NCI-H526 (cell line): ENCODE results near the gene EHMT2.
A peak's percentile ranks its signal among the peaks of the same experiment; 100 is the strongest.

Experiments
- DNase-seq, 2 experiments: peaks; one replicate each; lab custom pipeline; 2025; lab: John Stamatoyannopoulos, UW

The EHMT2 gene

GRCh38 chr6:31837369-31838113 lies 60.0 kb downstream of the EHMT2 start:
- no peak for DNase-seq

DNA sequence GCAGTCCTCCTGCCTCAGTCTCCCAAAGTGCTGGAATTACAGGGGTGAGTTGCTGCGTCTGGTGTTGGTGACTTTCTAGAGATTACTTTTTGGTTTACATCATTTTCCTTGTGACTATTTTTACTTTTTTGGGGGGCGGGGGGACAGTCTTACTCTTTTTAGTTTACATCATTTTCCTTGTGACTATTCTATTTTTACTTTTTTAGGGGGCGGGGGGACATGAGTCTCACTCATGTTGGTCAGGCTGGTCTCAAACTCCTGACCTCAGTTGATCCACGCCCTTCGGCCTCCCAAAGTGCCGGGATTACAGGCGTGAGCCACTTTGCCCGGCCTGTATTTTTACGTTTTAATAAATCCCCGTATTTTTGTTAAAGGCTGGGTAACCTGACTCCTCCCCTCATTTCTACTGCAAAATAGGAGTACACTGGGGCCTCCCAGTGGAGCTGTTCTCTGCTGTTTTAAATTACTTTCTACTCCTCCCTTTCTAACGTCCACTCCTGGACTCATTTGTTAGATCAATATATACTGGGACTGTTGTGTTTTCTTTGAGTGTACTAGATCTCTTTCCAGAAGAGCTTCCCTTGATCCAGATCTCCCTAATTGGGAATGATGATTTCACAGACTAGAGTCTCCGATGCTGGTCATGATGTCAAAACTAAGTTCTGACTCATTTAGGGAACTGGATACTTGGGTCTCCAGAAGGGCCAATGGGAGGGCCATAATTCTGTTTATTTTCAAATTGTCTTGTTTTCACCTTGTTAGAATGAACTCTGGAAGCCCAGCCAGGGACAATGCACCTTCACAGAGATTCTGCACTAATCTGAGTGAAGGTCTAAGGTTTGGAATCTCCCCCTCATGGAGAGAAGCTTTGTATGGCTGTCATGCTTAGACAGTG lies 60.8 kb downstream of the EHMT2 start:
- no peak for DNase-seq

GRCh38 chr6:31836047-31836473 lies 61.4 kb downstream of the EHMT2 start:
- no peak for DNase-seq

DNA sequence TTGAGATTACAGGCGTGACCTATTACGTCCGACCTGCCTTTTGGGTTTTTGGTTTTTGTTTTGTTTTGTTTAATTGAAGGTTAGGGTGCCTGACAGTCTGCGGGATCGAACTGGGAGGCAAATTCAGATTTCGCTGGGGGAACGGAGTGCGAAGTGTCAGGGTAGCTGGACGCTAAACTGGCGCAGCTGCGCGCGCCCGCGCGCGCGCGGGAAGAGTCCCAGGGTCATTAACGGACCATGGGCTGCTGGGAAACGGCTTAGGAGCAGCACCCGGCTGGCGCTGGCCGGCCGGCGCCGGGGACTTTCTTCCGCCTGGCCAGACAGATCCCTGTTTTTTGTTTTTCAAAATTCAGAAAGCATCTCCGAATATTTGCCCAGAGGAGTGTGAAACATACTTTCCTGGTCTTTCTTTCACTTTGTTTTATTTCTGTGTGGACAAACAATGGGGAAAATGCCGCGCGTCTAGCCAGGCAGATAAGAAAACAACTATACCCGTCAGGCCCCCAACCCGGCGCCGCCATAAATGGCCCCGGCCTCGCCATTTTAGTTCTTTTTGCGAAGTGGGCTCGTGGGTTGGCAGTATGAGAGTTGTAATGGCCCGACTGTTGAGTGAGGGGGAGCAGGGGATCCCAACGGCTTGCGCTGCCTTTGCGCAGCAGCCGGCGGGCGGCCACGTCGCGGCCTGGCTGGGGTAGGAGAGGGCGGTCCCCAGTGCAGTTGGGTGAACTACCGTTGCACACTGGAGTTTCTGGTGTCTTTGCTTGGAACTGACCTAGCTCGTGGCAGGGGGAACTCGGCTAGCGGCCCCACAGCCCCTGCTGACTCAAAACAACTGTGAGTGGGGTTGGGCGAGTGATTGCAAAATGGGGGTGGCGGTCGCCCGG lies 62.9 kb downstream of the EHMT2 start:
- DNase-seq = peak; percentile 84 to 96

DNA sequence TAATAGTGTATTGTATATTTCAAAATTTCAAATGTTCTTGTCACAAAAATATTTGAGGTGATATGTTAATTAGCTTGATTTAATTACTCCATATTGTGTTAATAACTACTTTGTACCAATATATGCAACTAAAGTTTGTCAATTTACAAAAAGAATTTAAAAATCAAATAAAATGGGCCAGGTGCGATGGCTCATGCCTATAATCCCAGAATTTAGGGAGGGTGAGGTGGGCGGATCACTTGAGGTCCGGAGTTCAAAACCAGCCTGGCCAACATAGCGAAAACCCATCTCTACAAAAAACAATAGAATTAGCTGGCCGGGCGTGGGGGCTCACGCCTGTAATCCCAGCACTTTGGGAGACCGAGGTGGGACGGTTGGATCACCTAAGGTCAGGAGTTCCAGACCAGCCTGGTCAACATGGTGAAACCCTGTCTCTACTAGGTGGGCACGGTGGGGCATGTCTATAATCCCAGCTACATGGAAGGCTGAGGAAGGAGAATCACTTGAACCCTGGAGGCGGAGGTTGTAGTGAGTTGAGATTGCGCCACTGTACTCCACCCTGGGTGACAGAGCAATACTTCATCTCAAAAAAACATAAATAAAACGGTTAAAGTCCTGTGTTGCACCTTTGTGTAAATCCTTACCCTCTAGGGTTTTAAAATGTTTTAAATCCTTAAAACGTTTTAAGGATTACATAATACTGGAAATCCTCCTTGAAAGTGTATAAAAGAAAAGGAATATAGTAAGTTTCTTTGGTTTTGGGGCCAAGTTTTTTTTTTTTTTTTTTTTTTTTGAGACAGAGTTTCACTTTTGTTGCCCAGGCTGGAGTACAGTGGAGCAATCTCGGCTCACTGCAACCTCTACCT lies 65.9 kb downstream of the EHMT2 start:
- DNase-seq = no peak

- no peak for DNase-seq
These were observed 66.6 kb downstream of the EHMT2 start for GRCh38 chr6:31830886-31831335.
